CD4-positive, alpha-beta T cell (primary cell): ENCODE results near the gene ACTR3C. TPM values are rescaled to one million over a fixed set of nuclear protein-coding genes. Genes with fewer than 3 reads are reported as not detected.

Experiments
- ATAC-seq: fragments of 200-7000 bp; cut with Tn5 transposase; one replicate; pipeline ENCODE4 v1.10.0; 2022; ENCODE audit warnings: mild to moderate bottlenecking; ENCODE audit not compliant: poor library complexity
- CTCF ChIA-PET: fragments of 350-600 bp; sonication (Branson Sonifier 250); formaldehyde crosslinking; loops from one replicate; lab custom pipeline; 2021; ENCODE audit warnings: antibody characterized with exemption, inconsistent platforms; lab: Charles Lee
- POLR2A ChIA-PET: fragments of 350-600 bp; sonication (Branson Sonifier 250); formaldehyde crosslinking; loops from one replicate; lab custom pipeline; 2021; ENCODE audit warnings: antibody characterized with exemption, inconsistent platforms; lab: Charles Lee
- DNase-seq, 14 experiments: peaks; one replicate each; pipeline ENCODE4 v3.0.0-alpha.2; 2013 to 2020; ENCODE audit warnings: mixed read lengths in 2 of 14
- H3K27ac ChIP-seq, 2 donors: one replicate each; pipeline versions ENCODE4 v1.5.1 to v1.7.0; 2013; ENCODE audit warnings: low read length in 2 of 2, low read depth in 1 of 2, mild to moderate bottlenecking in 1 of 2
- H3K27me3 ChIP-seq, 2 experiments: 1 replicate in 1 of 2; 2 replicates in 1 of 2; pipeline versions ENCODE4 v1.6.1 to v1.7.0; 2013; ENCODE audit warnings: low read length in 2 of 2, control low read depth in 1 of 2, mild to moderate bottlenecking in 1 of 2, moderate library complexity in 1 of 2; ENCODE audit not compliant: insufficient read depth in 2 of 2, control insufficient read depth in 1 of 2
- H3K36me3 ChIP-seq: one replicate; pipeline ENCODE4 v1.6.1; 2013; ENCODE audit warnings: low read length, control low read depth; ENCODE audit not compliant: insufficient read depth
- H3K4me1 ChIP-seq: one replicate; pipeline ENCODE4 v1.6.1; 2013; ENCODE audit warnings: low read length, control low read depth; ENCODE audit not compliant: insufficient read depth
- H3K4me3 ChIP-seq: one replicate; pipeline ENCODE4 v1.5.1; 2013; ENCODE audit warnings: mild to moderate bottlenecking, low read length, moderate library complexity
- H3K9me3 ChIP-seq, 2 experiments: 1 replicate in 1 of 2; 2 replicates in 1 of 2; pipeline versions ENCODE4 v1.6.1 to v1.7.0; 2013; ENCODE audit warnings: low read length in 2 of 2, mild to moderate bottlenecking in 2 of 2, control low read depth in 1 of 2, moderate library complexity in 1 of 2; ENCODE audit not compliant: control insufficient read depth in 1 of 2, insufficient read depth in 1 of 2
- H3K27ac Mint-ChIP-seq: one replicate; pipeline ENCODE4 v1.8.0; 2020; ENCODE audit warnings: mixed read lengths
- H3K27me3 Mint-ChIP-seq: one replicate; pipeline ENCODE4 v1.8.0; 2021; ENCODE audit warnings: mixed read lengths
- H3K36me3 Mint-ChIP-seq: one replicate; pipeline ENCODE4 v1.8.0; 2021; ENCODE audit warnings: low read depth, mixed read lengths
- H3K4me1 Mint-ChIP-seq: one replicate; pipeline ENCODE4 v1.8.0; 2021; ENCODE audit warnings: low read depth, mixed read lengths
- H3K4me3 Mint-ChIP-seq: one replicate; pipeline ENCODE4 v1.8.0; 2020; ENCODE audit warnings: mild to moderate bottlenecking, mixed read lengths
- H3K9me3 Mint-ChIP-seq: one replicate; pipeline ENCODE4 v1.8.0; 2020; ENCODE audit warnings: mixed read lengths
- intact Hi-C, 2 experiments: fragments of 100-400 bp; cut with DNase I in 1 of 2; cut with micrococcal nuclease in 1 of 2; formaldehyde crosslinking; loops; one replicate each; pipeline versions ENCODE4 v1.15.1 to v1.9.0; 2023 to 2025; cut with DNase I, micrococcal nuclease
- total RNA-seq, 174 experiments: library from RNA in 2 of 174; stranded (reverse) in 2 of 174; gene quantifications; one replicate each; pipeline ENCODE4 v1.2.3 and lab custom pipeline; 2021 to 2026
- TF ChIP-seq, protein P1 (sequence below): fragments of 200-600 bp; IDR thresholded peaks from one replicate; pipeline ENCODE4 v1.8.0; 2022; ENCODE audit warnings: antibody characterized with exemption, mild to moderate bottlenecking

Gene ACTR3C
- total RNA-seq, 2 experiments from 2014 or later = 1.9 to 3.4 TPM

DNA sequence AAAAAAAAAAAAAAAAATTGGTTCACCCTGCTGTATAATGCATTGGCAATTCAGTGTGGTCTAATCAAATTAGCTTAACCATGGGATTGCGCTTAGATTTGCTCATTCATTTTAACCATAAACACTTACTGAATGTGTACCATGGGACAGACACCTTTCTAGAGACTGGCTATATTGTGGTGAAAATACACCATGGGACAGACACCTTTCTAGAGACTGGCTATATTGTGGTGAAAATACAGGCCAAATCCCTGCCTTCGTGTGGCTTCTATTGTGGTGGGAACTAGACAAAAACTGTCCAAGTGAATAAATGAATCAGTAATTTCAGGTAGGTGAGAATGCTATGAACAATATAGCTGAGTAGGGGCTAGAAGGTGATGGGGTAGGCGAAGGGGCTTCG is 35.1 kb upstream of the ACTR3C start:
- no peak overlapping the region for H3K27ac ChIP-seq
- Mint-ChIP-seq H3K4me1 (peaks cover 50% of the 10 kb centered on the region), H3K9me3 (no peaks in the 10 kb centered on the region), H3K27me3 (no peaks in the 10 kb centered on the region), H3K36me3 (no peaks in the 10 kb centered on the region), H3K4me3 (no peak overlapping the region), H3K27ac (peak overlapping the region; percentile 88)
- no peaks in the 10 kb centered on the region for H3K36me3 ChIP-seq
- intact Hi-C loops = loop anchor here (5.0 to 10.0 kb wide), 3 partner anchors 159 to 399 kb away; no protein-coding TSS in a partner anchor
- no peak for DNase-seq
- no peaks in the 10 kb centered on the region for H3K27me3 ChIP-seq
- no peaks in the 10 kb centered on the region for H3K9me3 ChIP-seq
- no peak overlapping the region for H3K4me3 ChIP-seq
- ChIA-PET CTCF (interaction anchor here (0.8 to 4.1 kb wide), 3 partner anchors 47 to 210 kb away, joined by 3 to 30 read pairs (median 8); a partner anchor contains a TSS), POLR2A (interaction anchor here (0.6 to 1.8 kb wide), 4 partner anchors 10 to 49 kb away, joined by 3 to 16 read pairs (median 6); partner anchors contain the start of gene REPIN1)
- ATAC-seq = no peak
- TF ChIP-seq, protein P1, sequence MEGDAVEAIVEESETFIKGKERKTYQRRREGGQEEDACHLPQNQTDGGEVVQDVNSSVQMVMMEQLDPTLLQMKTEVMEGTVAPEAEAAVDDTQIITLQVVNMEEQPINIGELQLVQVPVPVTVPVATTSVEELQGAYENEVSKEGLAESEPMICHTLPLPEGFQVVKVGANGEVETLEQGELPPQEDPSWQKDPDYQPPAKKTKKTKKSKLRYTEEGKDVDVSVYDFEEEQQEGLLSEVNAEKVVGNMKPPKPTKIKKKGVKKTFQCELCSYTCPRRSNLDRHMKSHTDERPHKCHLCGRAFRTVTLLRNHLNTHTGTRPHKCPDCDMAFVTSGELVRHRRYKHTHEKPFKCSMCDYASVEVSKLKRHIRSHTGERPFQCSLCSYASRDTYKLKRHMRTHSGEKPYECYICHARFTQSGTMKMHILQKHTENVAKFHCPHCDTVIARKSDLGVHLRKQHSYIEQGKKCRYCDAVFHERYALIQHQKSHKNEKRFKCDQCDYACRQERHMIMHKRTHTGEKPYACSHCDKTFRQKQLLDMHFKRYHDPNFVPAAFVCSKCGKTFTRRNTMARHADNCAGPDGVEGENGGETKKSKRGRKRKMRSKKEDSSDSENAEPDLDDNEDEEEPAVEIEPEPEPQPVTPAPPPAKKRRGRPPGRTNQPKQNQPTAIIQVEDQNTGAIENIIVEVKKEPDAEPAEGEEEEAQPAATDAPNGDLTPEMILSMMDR = no peak
- H3K4me1 ChIP-seq = peaks cover 28% of the 10 kb centered on the region

DNA sequence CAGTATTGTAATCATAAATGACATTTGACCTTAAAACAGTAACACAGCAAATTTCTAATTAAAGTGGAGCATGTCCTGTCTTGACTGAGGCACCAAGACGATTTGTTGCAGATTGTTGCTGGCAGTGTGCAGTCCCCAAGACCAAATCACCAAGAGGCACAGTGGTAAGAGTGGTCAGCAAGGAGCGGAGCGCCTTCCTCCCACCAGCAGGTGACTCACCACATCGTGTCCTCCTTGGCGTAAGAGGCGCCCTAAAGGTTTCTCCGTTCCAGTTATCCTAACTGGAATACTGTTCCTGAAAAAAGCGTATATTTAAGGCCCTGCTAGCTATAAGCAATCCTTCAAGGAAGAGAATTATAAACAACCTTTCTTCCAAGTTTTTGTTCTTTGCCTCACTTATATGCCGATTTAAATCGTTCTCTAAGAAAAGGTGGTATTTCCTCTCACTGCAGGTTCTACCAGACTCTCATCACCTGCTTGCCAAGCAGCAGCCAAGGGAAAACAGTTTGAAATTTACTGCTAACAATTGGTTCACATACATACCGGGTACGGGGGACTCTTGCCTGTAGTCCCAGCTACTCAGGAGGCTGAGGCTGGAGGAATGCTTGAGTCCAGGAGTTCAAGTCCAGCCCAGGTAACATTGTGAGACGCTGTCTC is 34.6 kb upstream of the ACTR3C start:
- intact Hi-C loops = loop anchor here (1.0 to 10.0 kb wide), 7 partner anchors 10 to 399 kb away; partner anchors contain the start of genes ZNF775 (in 2 of the 2) and REPIN1 (in 1 of the 2)
- H3K27ac Mint-ChIP-seq = peak overlapping the region; percentile 88
- TF ChIP-seq, protein P1 = no peak
- H3K9me3 ChIP-seq = no peaks in the 10 kb centered on the region
- peaks cover 28% of the 10 kb centered on the region for H3K4me1 ChIP-seq
- DNase-seq = peak in 2 of 14 experiments; percentile 11 to 46
- H3K27ac ChIP-seq = peak overlapping the region; percentile 14 to 33
- CTCF ChIA-PET = interaction anchor here (0.8 to 4.1 kb wide), 5 partner anchors 9 to 210 kb away, joined by 3 to 30 read pairs (median 7); a partner anchor contains a TSS
- no peaks in the 10 kb centered on the region for H3K27me3 ChIP-seq
- no peaks in the 10 kb centered on the region for H3K36me3 ChIP-seq
- H3K4me3 Mint-ChIP-seq = peak overlapping the region; percentile 69
- POLR2A ChIA-PET = interaction anchor here (0.6 to 1.8 kb wide), 7 partner anchors 8 to 91 kb away, joined by 3 to 16 read pairs (median 5); partner anchors contain the start of gene REPIN1
- ATAC-seq = peak; percentile 24
- no peak overlapping the region for H3K4me3 ChIP-seq
- no peaks in the 10 kb centered on the region for H3K36me3 Mint-ChIP-seq
- no peaks in the 10 kb centered on the region for H3K27me3 Mint-ChIP-seq
- peaks cover 50% of the 10 kb centered on the region for H3K4me1 Mint-ChIP-seq
- no peaks in the 10 kb centered on the region for H3K9me3 Mint-ChIP-seq

DNA sequence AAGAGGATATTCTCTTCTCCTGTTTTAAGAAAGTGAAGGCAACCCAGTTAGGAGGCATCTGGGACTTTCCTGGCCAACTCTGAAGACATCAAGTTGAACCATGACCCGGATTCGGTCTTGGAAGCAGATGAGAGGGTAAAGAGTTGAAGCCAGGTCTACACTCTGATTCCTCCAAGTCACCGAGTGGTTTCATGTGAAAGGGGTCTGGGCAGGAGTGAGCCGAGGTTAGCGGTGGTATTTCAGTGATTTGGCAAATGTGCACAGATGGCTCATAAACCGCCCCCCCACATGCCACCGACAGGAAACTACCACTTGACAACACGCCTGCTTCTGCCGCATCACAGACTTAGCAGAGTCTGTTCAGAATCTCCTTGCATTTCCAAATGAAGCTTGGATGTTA is 33.9 kb upstream of the ACTR3C start:
- Histone ChIP-seq H3K4me3 (no peak overlapping the region), H3K9me3 (no peaks in the 10 kb centered on the region), H3K4me1 (peaks cover 28% of the 10 kb centered on the region), H3K27ac (peak overlapping the region in 1 of 2 donors; percentile 50), H3K27me3 (no peaks in the 10 kb centered on the region), H3K36me3 (no peaks in the 10 kb centered on the region)
- intact Hi-C loops = loop anchor here (1.0 to 10.0 kb wide), 7 partner anchors 11 to 400 kb away; partner anchors contain the start of genes ZNF775 (in 2 of the 2) and REPIN1 (in 1 of the 2)
- DNase-seq (peak; percentile 44 to 87 (median 72)), ATAC-seq (peak; percentile 94)
- H3K36me3 Mint-ChIP-seq = no peaks in the 10 kb centered on the region
- ChIA-PET CTCF (interaction anchor here (1.4 to 4.1 kb wide), 5 partner anchors 10 to 92 kb away, joined by 4 to 30 read pairs (median 8); a partner anchor contains a TSS), POLR2A (interaction anchor here (1.0 to 1.8 kb wide), 6 partner anchors 9 to 92 kb away, joined by 3 to 16 read pairs (median 6); partner anchors contain the start of gene REPIN1)
- H3K4me1 Mint-ChIP-seq = peaks cover 46% of the 10 kb centered on the region
- H3K9me3 Mint-ChIP-seq = no peaks in the 10 kb centered on the region
- peak overlapping the region; percentile 69 for H3K4me3 Mint-ChIP-seq
- H3K27me3 Mint-ChIP-seq = no peaks in the 10 kb centered on the region
- TF ChIP-seq, protein P1 = no peak
- peak overlapping the region; percentile 88 for H3K27ac Mint-ChIP-seq
